GM23248 (cell line): ENCODE results near the gene EPN3.

Experiments
- EZH2 ChIP-seq: fragments of 200-600 bp; sonication (generic); IDR thresholded peaks from 2 replicates; pipeline ENCODE4 v1.6.1; 2018; ENCODE audit warnings: antibody characterized with exemption, mild to moderate bottlenecking; ENCODE audit not compliant: insufficient read depth, poor library complexity, severe bottlenecking
- EZH2phosphoT487 ChIP-seq: fragments of 200-600 bp; sonication (generic); IDR thresholded peaks from 2 replicates; pipeline ENCODE4 v1.6.1; 2018; ENCODE audit warnings: antibody characterized with exemption, moderate library complexity, mild to moderate bottlenecking, low read depth; ENCODE audit not compliant: insufficient read depth

DNA sequence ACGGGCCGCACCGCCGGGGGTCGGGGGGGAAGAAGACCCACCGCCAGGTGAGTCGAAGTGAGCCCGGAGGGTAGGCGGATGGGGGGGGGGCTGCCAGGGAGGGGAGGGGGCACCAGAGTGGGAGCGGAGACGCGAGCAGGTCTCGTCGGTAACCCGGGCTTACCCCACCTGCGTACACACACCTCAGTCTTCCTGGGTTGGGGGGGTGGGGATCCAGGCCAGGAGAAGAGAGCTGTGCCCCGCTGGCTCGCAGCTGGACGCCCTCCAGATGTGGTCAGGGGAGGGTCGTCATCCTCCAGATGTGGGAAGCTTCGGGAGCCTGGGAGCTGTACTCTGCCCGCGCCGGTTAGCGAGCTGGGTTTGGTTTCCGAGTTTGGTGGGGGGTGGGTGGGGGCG is 29.2 kb downstream of the EPN3 start:
- no peak for TF ChIP-seq EZH2phosphoT487
- TF ChIP-seq EZH2: no peak
